ENCODE results near the gene ASIC3. TPM values are rescaled to one million over a fixed set of nuclear protein-coding genes. Genes with fewer than 3 reads are reported as not detected.
A peak's percentile ranks its signal among the peaks of the same experiment; 100 is the strongest.

Gene ASIC3
- total and polyA plus RNA-seq, 2 of the 4 experiments (the other 2 are of a cell fraction) = 0.74 TPM; not detected in 1

DNA sequence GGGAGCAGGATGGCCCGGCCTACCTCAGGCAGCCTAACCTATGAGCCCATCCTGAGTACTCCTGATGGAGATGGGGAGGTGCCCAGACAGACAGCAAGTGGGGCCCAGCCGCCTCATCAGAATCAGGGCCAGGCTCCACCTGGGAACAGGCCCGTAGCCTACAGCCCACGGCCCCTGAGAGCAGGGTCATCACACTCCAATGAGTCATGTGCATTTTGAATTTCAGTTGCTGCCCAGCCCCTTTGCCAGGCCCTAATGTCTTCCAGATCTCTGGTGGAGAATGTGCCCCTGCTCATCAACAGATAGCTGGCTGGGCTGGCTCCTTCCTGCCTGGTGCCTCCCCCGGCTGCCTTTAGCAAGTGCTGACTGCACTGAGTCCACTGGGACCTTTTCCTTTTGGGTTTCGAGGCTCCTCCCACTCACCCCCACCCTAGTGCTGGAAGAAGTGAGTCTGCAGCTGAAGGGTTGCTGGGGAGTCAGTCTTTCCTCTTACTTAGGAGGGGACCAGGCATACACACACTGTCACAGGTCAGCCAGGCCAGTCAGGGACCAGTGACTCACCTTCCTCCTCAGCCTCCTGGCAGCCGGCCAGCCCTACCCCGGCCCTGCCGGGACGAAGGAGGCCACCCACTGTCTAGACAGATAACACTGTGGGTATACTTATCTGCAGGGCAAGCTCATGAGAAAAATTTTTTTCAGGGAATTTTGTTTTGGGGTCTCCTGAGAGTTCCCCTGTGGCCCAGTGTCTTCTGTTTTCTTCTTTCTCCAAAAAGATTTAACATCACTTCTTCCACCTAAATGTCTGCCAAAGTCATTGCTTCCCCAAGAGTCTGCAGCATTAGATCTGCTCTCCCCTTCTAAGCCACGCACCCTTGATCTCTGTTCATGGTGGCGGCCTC lies 9.1 kb upstream of the ASIC3 start:
- Histone ChIP-seq H3K23ac (ENCODE audit: low read depth, low read length) (0 out of 2 replicates have a peak overlapping the region, but pooled peaks have one; percentile 56), H3K4ac (ENCODE audit: low read depth, low read length) (peak overlapping the region; percentile 77), H2BK120ac (ENCODE audit: low read depth, low read length) (peak overlapping the region; percentile 77), H3K9me1 (ENCODE audit: insufficient read depth, low read length) (peaks cover 18% of the 10 kb centered on the region), H3K4me3 (ENCODE audit: insufficient read depth, low read depth, low read length) (no peak overlapping the region), H2BK5ac (ENCODE audit: low read depth, low read length, poor library complexity, severe bottlenecking) (peak overlapping the region; percentile 69), H4K20me1 (ENCODE audit: insufficient read depth, low read length) (peaks cover 8% of the 10 kb centered on the region), H2AK9ac (replicated peaks; ENCODE audit: low read depth, low read length, poor library complexity) (peak overlapping the region; percentile 92), H3K9me3 (ENCODE audit: control insufficient read depth, insufficient read depth, low read length) (no peaks in the 10 kb centered on the region), H3K36me3 (ENCODE audit: control insufficient read depth, insufficient read depth, low read length) (peaks cover 37% of the 10 kb centered on the region), H4K8ac (ENCODE audit: low read depth in 2 of 2, low read length in 2 of 2) (peak overlapping the region; percentile 16 to 61; a peak in 2 of 4 replicates), H3K14ac (replicated peaks; ENCODE audit: low read depth, low read length) (peak overlapping the region; percentile 64), H4K5ac (ENCODE audit: low read depth, low read length) (no peak overlapping the region), H2BK20ac (ENCODE audit: low read depth, low read length) (peak overlapping the region; percentile 10; the same call in 1 of the 2 replicates), H2BK15ac (ENCODE audit: low read depth, low read length) (peak overlapping the region; percentile 21; the same call in 2 of the 3 replicates), H2AK5ac (ENCODE audit: low read depth, low read length) (peak overlapping the region; percentile 36), H2AFZ (replicated peaks; ENCODE audit: low read length, poor library complexity) (peak overlapping the region; percentile 84), H3K27me3 (ENCODE audit: control insufficient read depth, insufficient read depth, low read length) (no peaks in the 10 kb centered on the region), H3K4me1 (ENCODE audit: control insufficient read depth, insufficient read depth, low read length) (peaks cover 17% of the 10 kb centered on the region), H4K91ac (ENCODE audit: insufficient read depth, low read depth, low read length) (peak overlapping the region; percentile 72), H3K56ac (ENCODE audit: extremely low read depth, insufficient read depth, low read length) (no peak overlapping the region), H3K27ac (ENCODE audit: insufficient read depth, low read length) (peak overlapping the region; percentile 24; the same call in 1 of the 2 replicates), H3K9ac (ENCODE audit: low read depth, low read length) (peak overlapping the region; percentile 18; the same call in 1 of the 2 replicates), H3K4me2 (ENCODE audit: low read depth, low read length) (0 out of 2 replicates have a peak overlapping the region, but pooled peaks have one; percentile 0), H3K18ac (ENCODE audit: low read depth, low read length) (0 out of 2 replicates have a peak overlapping the region, but pooled peaks have one; percentile 5), H3K79me1 (ENCODE audit: low read depth in 1 of 2, low read length in 2 of 2) (peaks cover 0 to 12% of the 10 kb centered on the region in 2 experiments; a peak in 1 of 4 replicates)
- intact Hi-C loops (cut with micrococcal nuclease) = no loop called here
- DNase-seq (peak; percentile 91), ATAC-seq (ENCODE audit: low read depth) (peak; percentile 93)
- no TSS peak for BruUV-seq (replicated peaks)
- CTCF ChIA-PET = interaction anchor here (0.8 to 1.3 kb wide), 3 partner anchors 46 to 77 kb away, joined by 3 to 4 read pairs (median 3); no protein-coding TSS in a partner anchor
- in situ Hi-C loops (cut with MboI; ENCODE audit: low sequenced_read_pairs) = no loop called here
- dilution Hi-C loops (cut with HindIII; ENCODE audit: low sequenced_read_pairs, unreplicated experiment) = no loop called here
- POLR2A ChIA-PET (ENCODE audit: unreplicated experiment) = no interaction called here
- WGBS, 2 experiments (ENCODE audit: extremely low coverage in 2 of 2, insufficient read length in 1 of 2) = 40% methylated on average over 2 of the region's 12 CpGs; no CpG with 5 or more reads in 1 of the 2 experiments
- TF ChIP-seq USF2 (IDR thresholded peaks at IDR 0.05; ENCODE audit: low read depth, low read length) = no peak
- TF ChIP-seq ELK1 (IDR thresholded peaks at IDR 0.05; ENCODE audit: borderline replicate concordance, low read depth, low read length) = no peak
- TF ChIP-seq MXI1 (IDR thresholded peaks at IDR 0.05; ENCODE audit: borderline replicate concordance, low read depth, low read length) = no peak
- no peak for TF ChIP-seq NFE2L2 (IDR thresholded peaks at IDR 0.05; ENCODE audit: low read depth, low read length)
- no peak for TF ChIP-seq RFX5 (IDR thresholded peaks at IDR 0.05; ENCODE audit: low read depth, low read length)
- TF ChIP-seq MAZ (IDR thresholded peaks at IDR 0.05; ENCODE audit: borderline replicate concordance, low read depth, low read length) = peak; percentile 77
- peak; percentile 77 for TF ChIP-seq FOS (IDR thresholded peaks at IDR 0.05; ENCODE audit: low read depth, low read length)
- TF ChIP-seq RAD21 (IDR thresholded peaks at IDR 0.05; ENCODE audit: low read length) = peak; percentile 13; the same call in 1 of the 2 replicates
- TF ChIP-seq, protein P1, sequence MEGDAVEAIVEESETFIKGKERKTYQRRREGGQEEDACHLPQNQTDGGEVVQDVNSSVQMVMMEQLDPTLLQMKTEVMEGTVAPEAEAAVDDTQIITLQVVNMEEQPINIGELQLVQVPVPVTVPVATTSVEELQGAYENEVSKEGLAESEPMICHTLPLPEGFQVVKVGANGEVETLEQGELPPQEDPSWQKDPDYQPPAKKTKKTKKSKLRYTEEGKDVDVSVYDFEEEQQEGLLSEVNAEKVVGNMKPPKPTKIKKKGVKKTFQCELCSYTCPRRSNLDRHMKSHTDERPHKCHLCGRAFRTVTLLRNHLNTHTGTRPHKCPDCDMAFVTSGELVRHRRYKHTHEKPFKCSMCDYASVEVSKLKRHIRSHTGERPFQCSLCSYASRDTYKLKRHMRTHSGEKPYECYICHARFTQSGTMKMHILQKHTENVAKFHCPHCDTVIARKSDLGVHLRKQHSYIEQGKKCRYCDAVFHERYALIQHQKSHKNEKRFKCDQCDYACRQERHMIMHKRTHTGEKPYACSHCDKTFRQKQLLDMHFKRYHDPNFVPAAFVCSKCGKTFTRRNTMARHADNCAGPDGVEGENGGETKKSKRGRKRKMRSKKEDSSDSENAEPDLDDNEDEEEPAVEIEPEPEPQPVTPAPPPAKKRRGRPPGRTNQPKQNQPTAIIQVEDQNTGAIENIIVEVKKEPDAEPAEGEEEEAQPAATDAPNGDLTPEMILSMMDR (conservative IDR thresholded peaks at IDR 0.05; ENCODE audit: low read depth, low read length) = no peak
- TF ChIP-seq POLR2A (IDR thresholded peaks at IDR 0.05; ENCODE audit: low read depth, low read length) = peak; percentile 88
- TF ChIP-seq MAFK (IDR thresholded peaks at IDR 0.05; ENCODE audit: low read depth, low read length) = no peak
- 0 out of 2 replicates have a peak, but pooled peaks have one; percentile 43 for TF ChIP-seq CHD1 (IDR thresholded peaks at IDR 0.05; ENCODE audit: low read depth, low read length)
- no peak for TF ChIP-seq CEBPB (IDR thresholded peaks at IDR 0.05; ENCODE audit: low read depth, low read length)

Measured in IMR-90 (cell line).